NB4 (cell line): Measurements from ENCODE around the gene HOXA4.

Experiments used
- POLR2A ChIP-seq: IDR thresholded peaks from 2 replicates; pipeline ENCODE4 v1.6.1; 2011; ENCODE audit warnings: mild to moderate bottlenecking; ENCODE audit not compliant: insufficient read length; ENCODE audit errors: extremely low read depth
- TF ChIP-seq, protein P1 (sequence below): IDR thresholded peaks from one replicate; pipeline ENCODE4 v1.5.1; 2012; ENCODE audit warnings: low read depth, low read length

DNA sequence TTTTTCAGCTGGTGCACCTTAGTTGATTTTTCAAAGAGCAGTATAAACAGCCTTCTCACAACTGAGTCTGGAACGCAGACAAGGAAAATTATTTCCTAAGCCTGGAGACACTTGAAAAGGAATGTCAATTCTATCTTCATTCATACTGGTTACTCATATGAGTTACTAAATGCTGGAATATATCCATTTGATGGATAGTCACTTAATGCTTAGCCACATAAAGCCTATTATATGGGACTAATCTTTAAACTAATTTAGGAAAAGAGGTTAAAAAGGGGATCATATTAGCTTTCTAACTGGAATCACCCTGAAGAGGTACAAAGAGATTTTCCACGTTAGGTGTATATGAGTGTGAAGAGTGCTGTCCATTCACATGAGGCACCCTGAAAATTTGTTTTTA, 1.7 kb upstream of the HOXA4 start:
- TF ChIP-seq, protein P1, sequence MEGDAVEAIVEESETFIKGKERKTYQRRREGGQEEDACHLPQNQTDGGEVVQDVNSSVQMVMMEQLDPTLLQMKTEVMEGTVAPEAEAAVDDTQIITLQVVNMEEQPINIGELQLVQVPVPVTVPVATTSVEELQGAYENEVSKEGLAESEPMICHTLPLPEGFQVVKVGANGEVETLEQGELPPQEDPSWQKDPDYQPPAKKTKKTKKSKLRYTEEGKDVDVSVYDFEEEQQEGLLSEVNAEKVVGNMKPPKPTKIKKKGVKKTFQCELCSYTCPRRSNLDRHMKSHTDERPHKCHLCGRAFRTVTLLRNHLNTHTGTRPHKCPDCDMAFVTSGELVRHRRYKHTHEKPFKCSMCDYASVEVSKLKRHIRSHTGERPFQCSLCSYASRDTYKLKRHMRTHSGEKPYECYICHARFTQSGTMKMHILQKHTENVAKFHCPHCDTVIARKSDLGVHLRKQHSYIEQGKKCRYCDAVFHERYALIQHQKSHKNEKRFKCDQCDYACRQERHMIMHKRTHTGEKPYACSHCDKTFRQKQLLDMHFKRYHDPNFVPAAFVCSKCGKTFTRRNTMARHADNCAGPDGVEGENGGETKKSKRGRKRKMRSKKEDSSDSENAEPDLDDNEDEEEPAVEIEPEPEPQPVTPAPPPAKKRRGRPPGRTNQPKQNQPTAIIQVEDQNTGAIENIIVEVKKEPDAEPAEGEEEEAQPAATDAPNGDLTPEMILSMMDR = no peak
- no peak for TF ChIP-seq POLR2A
